ENCODE results near the gene CXCL1. TPM values are rescaled to one million over a fixed set of nuclear protein-coding genes. Genes with fewer than 3 reads are reported as not detected.

The CXCL1 gene
- 10 to 100 TPM in 1 of 2 donors, 1 to 10 TPM in 1; 8.4 to 19.6 TPM for total RNA-seq

GRCh38 chr4:73869130-73870055, at the start of gene CXCL1:
Gene CXCL1, plus strand, starts transcription at chr4:73869393. Its CDS starts 78 bp downstream, at chr4:73869471.
- no peaks in the 10 kb centered on the region for H3K27me3 ChIP-seq
- DNase-seq, result peak; percentile 85
- intact Hi-C loops (cut with DNase I), result loop anchor here (5.0 to 10.0 kb wide), 3 partner anchors 168 to 265 kb away; partner anchors contain the start of gene CXCL3
- H3K27ac ChIP-seq, result peak within 1 kb of the TSS; percentile 53
- no peaks in the 10 kb centered on the region for H3K9me3 ChIP-seq
- TF ChIP-seq CTCF (IDR thresholded peaks at IDR 0.05), result no peak
- no peaks in the 10 kb centered on the region for H3K4me1 ChIP-seq
- H3K36me3 ChIP-seq, result no peaks in the 10 kb centered on the region
- peak within 1 kb of the TSS; percentile 81 to 94 for H3K9ac ChIP-seq (ENCODE audit: low read depth in 2 of 2, low read length in 2 of 2)
- peak within 1 kb of the TSS; percentile 49 for H3K4me3 ChIP-seq

- DNase-seq, result no peak
- Histone ChIP-seq H3K4me3 (no peak overlapping the region), H3K27me3 (no peaks in the 10 kb centered on the region), H3K9me3 (no peaks in the 10 kb centered on the region), H3K36me3 (no peaks in the 10 kb centered on the region), H3K4me1 (no peaks in the 10 kb centered on the region), H3K27ac (no peak overlapping the region), H3K9ac (ENCODE audit: low read depth in 2 of 2, low read length in 2 of 2) (no peak overlapping the region)
- no peak for TF ChIP-seq CTCF (IDR thresholded peaks at IDR 0.05)
- intact Hi-C loops (cut with DNase I), result no loop called here
These were observed 47.9 kb upstream of the CXCL1 start for GRCh38 chr4:73821325-73821724.

GRCh38 chr4:73822389-73822788, 46.8 kb upstream of the CXCL1 start:
- intact Hi-C loops (cut with DNase I), result no loop called here
- H3K9me3 ChIP-seq, result no peaks in the 10 kb centered on the region
- H3K27ac ChIP-seq, result no peak overlapping the region
- no peak for DNase-seq
- no peak overlapping the region for H3K9ac ChIP-seq (ENCODE audit: low read depth in 2 of 2, low read length in 2 of 2)
- no peaks in the 10 kb centered on the region for H3K36me3 ChIP-seq
- no peaks in the 10 kb centered on the region for H3K27me3 ChIP-seq
- no peak overlapping the region for H3K4me3 ChIP-seq
- no peak for TF ChIP-seq CTCF (IDR thresholded peaks at IDR 0.05)
- no peaks in the 10 kb centered on the region for H3K4me1 ChIP-seq

- DNase-seq, result no peak
- Histone ChIP-seq H3K4me3 (no peak overlapping the region), H3K9me3 (no peaks in the 10 kb centered on the region), H3K27me3 (no peaks in the 10 kb centered on the region), H3K36me3 (no peaks in the 10 kb centered on the region), H3K9ac (ENCODE audit: low read depth in 2 of 2, low read length in 2 of 2) (no peak overlapping the region), H3K4me1 (no peaks in the 10 kb centered on the region), H3K27ac (no peak overlapping the region)
- no peak for TF ChIP-seq CTCF (IDR thresholded peaks at IDR 0.05)
- intact Hi-C loops (cut with DNase I), result no loop called here
These were observed 46.2 kb upstream of the CXCL1 start for GRCh38 chr4:73822812-73823504.

GRCh38 chr4:73823760-73824159, 45.4 kb upstream of the CXCL1 start:
- Histone ChIP-seq H3K27me3 (no peaks in the 10 kb centered on the region), H3K9me3 (no peaks in the 10 kb centered on the region), H3K4me3 (no peak overlapping the region), H3K36me3 (no peaks in the 10 kb centered on the region), H3K27ac (no peak overlapping the region), H3K9ac (ENCODE audit: low read depth in 2 of 2, low read length in 2 of 2) (no peak overlapping the region), H3K4me1 (no peaks in the 10 kb centered on the region)
- TF ChIP-seq CTCF (IDR thresholded peaks at IDR 0.05), result no peak
- intact Hi-C loops (cut with DNase I), result no loop called here
- DNase-seq, result no peak

Measured in colonic mucosa (tissue), 4 donors.